HepG2 (cell line): ENCODE data around the gene GCH1.

Source experiments
- CTCF ChIP-seq: sonication (generic); formaldehyde crosslinking; IDR thresholded peaks from 2 replicates; pipeline ENCODE4 v1.5.0; 2020; ENCODE audit warnings: mild to moderate bottlenecking, missing genetic modification reagents, moderate library complexity
- KDM4B ChIP-seq: sonication (generic); formaldehyde crosslinking; IDR thresholded peaks from 2 replicates; pipeline ENCODE4 v1.4.0; 2020; ENCODE audit warnings: missing genetic modification reagents
- NFYB ChIP-seq: sonication (generic); formaldehyde crosslinking; IDR thresholded peaks from 2 replicates; pipeline ENCODE4 v1.4.0; 2020; ENCODE audit warnings: missing genetic modification reagents
- RFX5 ChIP-seq: IDR thresholded peaks from 2 replicates; pipeline ENCODE4 v1.6.1; 2011; ENCODE audit warnings: low read depth, low read length, improper control_type of control experiment
- SMAD1 ChIP-seq: sonication (generic); formaldehyde crosslinking; IDR thresholded peaks from 2 replicates; pipeline ENCODE4 v1.4.0; 2020; ENCODE audit warnings: missing genetic modification reagents, low read depth, mild to moderate bottlenecking, borderline replicate concordance
- TOE1 ChIP-seq: sonication (generic); formaldehyde crosslinking; IDR thresholded peaks from 2 replicates; pipeline ENCODE4 v1.4.0; 2020; ENCODE audit warnings: mild to moderate bottlenecking, missing genetic modification reagents
- YY1 ChIP-seq: IDR thresholded peaks from 2 replicates; pipeline ENCODE4 v1.6.1; 2011; ENCODE audit warnings: low read length, low read depth, moderate library complexity, mild to moderate bottlenecking; ENCODE audit not compliant: insufficient read depth, insufficient replicate concordance
- ZNF274 ChIP-seq: sonication (generic); formaldehyde crosslinking; IDR thresholded peaks from 2 replicates; pipeline ENCODE4 v1.5.1; 2020; ENCODE audit warnings: mild to moderate bottlenecking, missing genetic modification reagents
- ZNF30 ChIP-seq: sonication (generic); formaldehyde crosslinking; IDR thresholded peaks from 2 replicates; pipeline ENCODE4 v1.5.0; 2020; ENCODE audit warnings: mild to moderate bottlenecking, missing genetic modification reagents
- TF ChIP-seq, protein P1 (sequence below): sonication (generic); formaldehyde crosslinking; IDR thresholded peaks from 2 replicates; pipeline ENCODE4 v1.8.1; 2022; ENCODE audit warnings: low read depth, mild to moderate bottlenecking, missing genetic modification reagents

DNA sequence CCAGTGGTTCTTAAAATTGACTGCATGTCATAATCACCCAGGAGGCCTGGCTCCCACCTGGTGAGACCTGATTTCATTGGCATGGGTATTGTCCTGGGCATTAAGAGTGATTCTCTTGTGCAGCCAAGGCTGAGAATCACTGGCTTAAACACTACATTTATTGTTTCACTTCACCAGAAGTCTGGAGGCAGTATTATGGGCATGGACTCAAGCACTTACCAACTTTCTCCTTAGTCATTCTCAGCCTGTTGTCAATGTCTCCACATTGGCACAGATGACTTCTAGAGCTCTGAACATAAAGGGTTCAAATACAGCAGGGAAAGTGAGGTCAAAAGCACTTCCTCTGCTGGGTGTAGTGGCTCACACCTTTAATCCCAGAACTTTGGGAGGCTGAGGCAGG lies 25.6 kb upstream of the GCH1 start:
- no peak for TF ChIP-seq YY1
- TF ChIP-seq ZNF274 = no peak
- no peak for TF ChIP-seq ZNF30 (CRISPR knock-in tag)
- TF ChIP-seq, protein P1, sequence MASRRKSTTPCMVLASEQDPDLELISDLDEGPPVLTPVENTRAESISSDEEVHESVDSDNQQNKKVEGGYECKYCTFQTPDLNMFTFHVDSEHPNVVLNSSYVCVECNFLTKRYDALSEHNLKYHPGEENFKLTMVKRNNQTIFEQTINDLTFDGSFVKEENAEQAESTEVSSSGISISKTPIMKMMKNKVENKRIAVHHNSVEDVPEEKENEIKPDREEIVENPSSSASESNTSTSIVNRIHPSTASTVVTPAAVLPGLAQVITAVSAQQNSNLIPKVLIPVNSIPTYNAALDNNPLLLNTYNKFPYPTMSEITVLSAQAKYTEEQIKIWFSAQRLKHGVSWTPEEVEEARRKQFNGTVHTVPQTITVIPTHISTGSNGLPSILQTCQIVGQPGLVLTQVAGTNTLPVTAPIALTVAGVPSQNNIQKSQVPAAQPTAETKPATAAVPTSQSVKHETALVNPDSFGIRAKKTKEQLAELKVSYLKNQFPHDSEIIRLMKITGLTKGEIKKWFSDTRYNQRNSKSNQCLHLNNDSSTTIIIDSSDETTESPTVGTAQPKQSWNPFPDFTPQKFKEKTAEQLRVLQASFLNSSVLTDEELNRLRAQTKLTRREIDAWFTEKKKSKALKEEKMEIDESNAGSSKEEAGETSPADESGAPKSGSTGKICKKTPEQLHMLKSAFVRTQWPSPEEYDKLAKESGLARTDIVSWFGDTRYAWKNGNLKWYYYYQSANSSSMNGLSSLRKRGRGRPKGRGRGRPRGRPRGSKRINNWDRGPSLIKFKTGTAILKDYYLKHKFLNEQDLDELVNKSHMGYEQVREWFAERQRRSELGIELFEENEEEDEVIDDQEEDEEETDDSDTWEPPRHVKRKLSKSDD (CRISPR knock-in tag) = no peak
- TF ChIP-seq NFYB (CRISPR knock-in tag) = no peak
- TF ChIP-seq SMAD1 (CRISPR knock-in tag) = no peak
- no peak for TF ChIP-seq TOE1 (CRISPR knock-in tag)
- no peak for TF ChIP-seq KDM4B (CRISPR knock-in tag)
- TF ChIP-seq CTCF (CRISPR knock-in tag) = no peak
- no peak for TF ChIP-seq RFX5
